Peyer's patch (tissue), 4 donors: Measurements from ENCODE around the gene MAP2.
A peak's percentile ranks its signal among the peaks of the same experiment; 100 is the strongest.

Experiments used
- POLR2A ChIP-seq, 2 donors: fragments of 450-650 bp; IDR thresholded peaks; one replicate each; pipeline ENCODE4 v1.5.1; 2017; ENCODE audit warnings: antibody characterized with exemption in 2 of 2, mild to moderate bottlenecking in 2 of 2, moderate library complexity in 2 of 2
- TF ChIP-seq, protein P1 (sequence below), 6 experiments: fragments of 450-650 bp in 4 of 6; fragments of 200-600 bp in 2 of 6; sonication (generic) in 1 of 6; IDR thresholded peaks; one replicate each; pipeline ENCODE4 v1.5.1; 2017 to 2019; ENCODE audit warnings: antibody characterized with exemption in 6 of 6, mild to moderate bottlenecking in 3 of 6, moderate library complexity in 1 of 6

- TF ChIP-seq, protein P1, sequence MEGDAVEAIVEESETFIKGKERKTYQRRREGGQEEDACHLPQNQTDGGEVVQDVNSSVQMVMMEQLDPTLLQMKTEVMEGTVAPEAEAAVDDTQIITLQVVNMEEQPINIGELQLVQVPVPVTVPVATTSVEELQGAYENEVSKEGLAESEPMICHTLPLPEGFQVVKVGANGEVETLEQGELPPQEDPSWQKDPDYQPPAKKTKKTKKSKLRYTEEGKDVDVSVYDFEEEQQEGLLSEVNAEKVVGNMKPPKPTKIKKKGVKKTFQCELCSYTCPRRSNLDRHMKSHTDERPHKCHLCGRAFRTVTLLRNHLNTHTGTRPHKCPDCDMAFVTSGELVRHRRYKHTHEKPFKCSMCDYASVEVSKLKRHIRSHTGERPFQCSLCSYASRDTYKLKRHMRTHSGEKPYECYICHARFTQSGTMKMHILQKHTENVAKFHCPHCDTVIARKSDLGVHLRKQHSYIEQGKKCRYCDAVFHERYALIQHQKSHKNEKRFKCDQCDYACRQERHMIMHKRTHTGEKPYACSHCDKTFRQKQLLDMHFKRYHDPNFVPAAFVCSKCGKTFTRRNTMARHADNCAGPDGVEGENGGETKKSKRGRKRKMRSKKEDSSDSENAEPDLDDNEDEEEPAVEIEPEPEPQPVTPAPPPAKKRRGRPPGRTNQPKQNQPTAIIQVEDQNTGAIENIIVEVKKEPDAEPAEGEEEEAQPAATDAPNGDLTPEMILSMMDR (IDR thresholded peaks at IDR 0.05) = peak; percentile 38 to 89 (median 72)
- no peak for TF ChIP-seq POLR2A (IDR thresholded peaks at IDR 0.05)
Observed at GRCh38 chr2:209423562-209424198, at the start of gene MAP2.
